Kidney epithelial cell (primary cell): ENCODE data around the gene CATSPERE. TPM values are rescaled to one million over a fixed set of nuclear protein-coding genes. Genes with fewer than 3 reads are reported as not detected.
A peak's percentile ranks its signal among the peaks of the same experiment; 100 is the strongest.

Source experiments
- DNase-seq: peaks from one replicate; pipeline ENCODE4 v3.0.0-alpha.2; 2010; ENCODE audit warnings: low read depth
- H3K27me3 ChIP-seq: 2 replicates; pipeline ENCODE4 v1.6.0; 2011; ENCODE audit warnings: low read length; ENCODE audit not compliant: control insufficient read depth, insufficient read depth
- H3K36me3 ChIP-seq: 2 replicates; pipeline ENCODE4 v1.5.1; 2011; ENCODE audit warnings: low read length; ENCODE audit not compliant: control insufficient read depth, insufficient read depth
- H3K4me3 ChIP-seq: 2 replicates; pipeline ENCODE4 v1.5.1; 2011; ENCODE audit warnings: low read depth, mild to moderate bottlenecking, control low read depth, low read length
- CTCF ChIP-seq: IDR thresholded peaks from 2 replicates; pipeline ENCODE4 v1.5.1; 2011; ENCODE audit warnings: mild to moderate bottlenecking, moderate library complexity, low read length, control low read depth, inconsistent platforms; ENCODE audit not compliant: insufficient read depth, poor library complexity, severe bottlenecking
- total RNA-seq: library from RNA; depleted of rRNA; stranded (reverse); fragments of >200 nt; gene quantifications from 2 replicates; pipeline ENCODE4 v1.2.3, GENCODE V29; 2015

Gene CATSPERE
- total RNA-seq, 1 donor from 2014 or later, result 0.13 TPM

- no peaks in the 10 kb centered on the region for H3K27me3 ChIP-seq
- no peaks in the 10 kb centered on the region for H3K36me3 ChIP-seq
- no peak for TF ChIP-seq CTCF
- no peak overlapping the region for H3K4me3 ChIP-seq
- DNase-seq, result no peak
These were observed 184.3 kb downstream of the CATSPERE start for GRCh38 chr1:244645414-244645813.

- no peak for TF ChIP-seq CTCF
- Histone ChIP-seq H3K4me3 (no peak overlapping the region), H3K36me3 (no peaks in the 10 kb centered on the region), H3K27me3 (no peaks in the 10 kb centered on the region)
- no peak for DNase-seq
These were observed 184.8 kb downstream of the CATSPERE start for GRCh38 chr1:244645890-244646289.

GRCh38 chr1:244647819-244648218 lies 186.7 kb downstream of the CATSPERE start:
- TF ChIP-seq CTCF, result no peak
- no peaks in the 10 kb centered on the region for H3K27me3 ChIP-seq
- H3K36me3 ChIP-seq, result no peaks in the 10 kb centered on the region
- DNase-seq, result no peak
- H3K4me3 ChIP-seq, result no peak overlapping the region

GRCh38 chr1:244651956-244652622 lies 191.0 kb downstream of the CATSPERE start:
- H3K36me3 ChIP-seq, result no peaks in the 10 kb centered on the region
- no peak for TF ChIP-seq CTCF
- H3K27me3 ChIP-seq, result no peaks in the 10 kb centered on the region
- DNase-seq, result no peak
- peak overlapping the region; percentile 49 for H3K4me3 ChIP-seq

GRCh38 chr1:244652623-244653438 lies 191.8 kb downstream of the CATSPERE start, which contains the start of gene DESI2:
Gene DESI2 (plus strand): TSS chr1:244653126. CDS start chr1:244653314, 188 bp downstream.
- Histone ChIP-seq H3K4me3 (peak within 1 kb of the TSS; percentile 80), H3K27me3 (no peaks in the 10 kb centered on the region), H3K36me3 (no peaks in the 10 kb centered on the region)
- peak; percentile 99 for DNase-seq
- peak; percentile 35 for TF ChIP-seq CTCF
